KMS-11 (cell line): Measurements from ENCODE around the gene SOX18.

ENCODE experiments used
- H2AFZ ChIP-seq: fragments of 200-600 bp; sonication (generic); 2 replicates; pipeline ENCODE4 v1.6.1; 2016; ENCODE audit warnings: antibody characterized with exemption, mixed run types, low read depth
- H3K27ac ChIP-seq: fragments of 200-600 bp; sonication (generic); 2 replicates; pipeline ENCODE4 v1.6.1; 2016; ENCODE audit warnings: mild to moderate bottlenecking, mixed run types
- H3K27me3 ChIP-seq: fragments of 200-600 bp; sonication (generic); 2 replicates; pipeline ENCODE4 v1.6.1; 2017; ENCODE audit warnings: mild to moderate bottlenecking, low read depth, mixed run types, moderate library complexity; ENCODE audit not compliant: insufficient read depth
- H3K36me3 ChIP-seq: fragments of 200-600 bp; sonication (generic); 2 replicates; pipeline ENCODE4 v1.6.1; 2017; ENCODE audit warnings: mild to moderate bottlenecking, mixed run types; ENCODE audit not compliant: insufficient read depth
- H3K4me1 ChIP-seq: fragments of 200-600 bp; sonication (generic); 2 replicates; pipeline ENCODE4 v1.6.1; 2016; ENCODE audit warnings: mild to moderate bottlenecking, low read depth, mixed run types; ENCODE audit not compliant: poor library complexity, severe bottlenecking
- H3K4me2 ChIP-seq: fragments of 200-600 bp; sonication (generic); 2 replicates; pipeline ENCODE4 v1.7.0; 2016; ENCODE audit warnings: mild to moderate bottlenecking, mixed run types
- H3K4me3 ChIP-seq: fragments of 200-600 bp; sonication (generic); IDR thresholded peaks from 2 replicates; pipeline ENCODE4 v1.6.1; 2017; ENCODE audit warnings: low read depth, low read length, mixed read lengths; ENCODE audit not compliant: insufficient read depth
- H3K79me2 ChIP-seq: fragments of 200-600 bp; sonication (generic); 2 replicates; pipeline ENCODE4 v1.6.1; 2016; ENCODE audit warnings: low read depth, mixed run types; ENCODE audit not compliant: insufficient read depth
- H3K9ac ChIP-seq: fragments of 200-600 bp; sonication (generic); 2 replicates; pipeline ENCODE4 v1.6.1; 2016; ENCODE audit warnings: mild to moderate bottlenecking, mixed run types
- H4K20me1 ChIP-seq: fragments of 200-600 bp; sonication (generic); 2 replicates; pipeline ENCODE4 v1.6.1; 2016; ENCODE audit warnings: mild to moderate bottlenecking, mixed run types; ENCODE audit not compliant: insufficient read depth
- TF ChIP-seq, protein P1 (sequence below): fragments of 200-600 bp; sonication (generic); conservative IDR thresholded peaks from 2 replicates; pipeline ENCODE4 v1.6.1; 2017; ENCODE audit warnings: low read depth, mild to moderate bottlenecking, antibody characterized with exemption, low read length, moderate library complexity, mixed read lengths

Gene SOX18

DNA sequence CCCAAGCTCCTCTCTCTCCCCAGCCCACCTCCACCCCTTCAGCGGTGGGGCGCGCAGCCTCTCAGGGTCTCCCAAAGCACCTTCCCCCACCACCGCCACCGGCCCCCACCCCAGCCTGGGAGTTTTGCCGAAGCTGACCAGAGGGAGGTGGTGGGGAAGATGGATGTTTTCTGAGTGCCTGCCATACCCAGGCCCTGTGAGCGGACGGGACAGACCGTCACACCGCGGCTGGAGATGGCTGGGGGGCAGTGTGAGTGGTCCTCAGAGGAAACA is 7.7 kb downstream of the SOX18 start:
- H4K20me1 ChIP-seq = no peaks in the 10 kb centered on the region
- H3K4me3 ChIP-seq = no peak overlapping the region
- peaks cover 85% of the 10 kb centered on the region for H3K27me3 ChIP-seq
- peaks cover 20% of the 10 kb centered on the region for H3K4me1 ChIP-seq
- H3K79me2 ChIP-seq = no peaks in the 10 kb centered on the region
- no peak overlapping the region for H3K27ac ChIP-seq
- H3K36me3 ChIP-seq = no peaks in the 10 kb centered on the region
- no peak overlapping the region for H2AFZ ChIP-seq
- peak overlapping the region; percentile 68; the same call in 1 of the 2 replicates for H3K4me2 ChIP-seq
- H3K9ac ChIP-seq = no peak overlapping the region
- TF ChIP-seq, protein P1, sequence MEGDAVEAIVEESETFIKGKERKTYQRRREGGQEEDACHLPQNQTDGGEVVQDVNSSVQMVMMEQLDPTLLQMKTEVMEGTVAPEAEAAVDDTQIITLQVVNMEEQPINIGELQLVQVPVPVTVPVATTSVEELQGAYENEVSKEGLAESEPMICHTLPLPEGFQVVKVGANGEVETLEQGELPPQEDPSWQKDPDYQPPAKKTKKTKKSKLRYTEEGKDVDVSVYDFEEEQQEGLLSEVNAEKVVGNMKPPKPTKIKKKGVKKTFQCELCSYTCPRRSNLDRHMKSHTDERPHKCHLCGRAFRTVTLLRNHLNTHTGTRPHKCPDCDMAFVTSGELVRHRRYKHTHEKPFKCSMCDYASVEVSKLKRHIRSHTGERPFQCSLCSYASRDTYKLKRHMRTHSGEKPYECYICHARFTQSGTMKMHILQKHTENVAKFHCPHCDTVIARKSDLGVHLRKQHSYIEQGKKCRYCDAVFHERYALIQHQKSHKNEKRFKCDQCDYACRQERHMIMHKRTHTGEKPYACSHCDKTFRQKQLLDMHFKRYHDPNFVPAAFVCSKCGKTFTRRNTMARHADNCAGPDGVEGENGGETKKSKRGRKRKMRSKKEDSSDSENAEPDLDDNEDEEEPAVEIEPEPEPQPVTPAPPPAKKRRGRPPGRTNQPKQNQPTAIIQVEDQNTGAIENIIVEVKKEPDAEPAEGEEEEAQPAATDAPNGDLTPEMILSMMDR = no peak

DNA sequence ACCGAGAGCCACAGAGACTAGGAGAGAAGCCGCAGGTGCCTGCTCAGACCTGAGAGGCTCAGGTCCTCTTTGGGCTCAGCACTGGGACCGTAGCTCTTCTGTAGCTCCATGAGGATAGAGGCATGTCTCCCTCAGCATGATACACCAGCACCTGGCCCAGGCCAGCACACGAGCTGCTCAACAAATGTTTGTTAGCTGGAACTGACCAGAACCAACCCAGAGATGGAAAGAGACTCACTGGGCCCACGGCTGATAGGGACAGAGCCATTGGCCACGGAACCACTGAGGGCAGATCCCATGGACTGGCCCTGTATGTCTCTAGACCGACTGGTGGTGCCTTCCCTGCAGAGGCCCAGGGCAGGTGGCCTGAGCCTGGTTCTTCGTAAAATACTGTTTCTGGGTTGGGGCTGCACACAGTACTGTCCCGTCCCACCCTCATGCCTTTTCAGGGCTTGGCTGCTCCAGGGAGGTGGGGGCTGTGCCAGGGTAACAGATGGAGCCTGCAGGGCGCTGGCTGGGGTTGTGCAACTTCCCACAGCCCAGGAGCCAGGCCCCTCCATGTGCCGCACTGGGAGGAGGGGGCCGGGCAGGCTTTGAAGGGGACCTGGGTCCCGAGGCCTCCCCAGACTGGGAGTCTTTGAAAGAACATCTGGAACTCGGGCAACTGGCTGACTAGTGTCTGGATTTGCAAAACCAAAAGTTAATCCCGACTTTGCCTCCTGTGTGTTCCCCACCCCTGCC is 8.2 kb downstream of the SOX18 start:
- no peak overlapping the region for H3K27ac ChIP-seq
- no peak overlapping the region for H3K4me3 ChIP-seq
- H3K79me2 ChIP-seq = no peaks in the 10 kb centered on the region
- no peaks in the 10 kb centered on the region for H4K20me1 ChIP-seq
- no peak overlapping the region for H2AFZ ChIP-seq
- TF ChIP-seq, protein P1 = no peak
- H3K36me3 ChIP-seq = no peaks in the 10 kb centered on the region
- H3K4me1 ChIP-seq = peaks cover 24% of the 10 kb centered on the region
- H3K4me2 ChIP-seq = no peak overlapping the region
- no peak overlapping the region for H3K9ac ChIP-seq
- peaks cover 83% of the 10 kb centered on the region for H3K27me3 ChIP-seq

DNA sequence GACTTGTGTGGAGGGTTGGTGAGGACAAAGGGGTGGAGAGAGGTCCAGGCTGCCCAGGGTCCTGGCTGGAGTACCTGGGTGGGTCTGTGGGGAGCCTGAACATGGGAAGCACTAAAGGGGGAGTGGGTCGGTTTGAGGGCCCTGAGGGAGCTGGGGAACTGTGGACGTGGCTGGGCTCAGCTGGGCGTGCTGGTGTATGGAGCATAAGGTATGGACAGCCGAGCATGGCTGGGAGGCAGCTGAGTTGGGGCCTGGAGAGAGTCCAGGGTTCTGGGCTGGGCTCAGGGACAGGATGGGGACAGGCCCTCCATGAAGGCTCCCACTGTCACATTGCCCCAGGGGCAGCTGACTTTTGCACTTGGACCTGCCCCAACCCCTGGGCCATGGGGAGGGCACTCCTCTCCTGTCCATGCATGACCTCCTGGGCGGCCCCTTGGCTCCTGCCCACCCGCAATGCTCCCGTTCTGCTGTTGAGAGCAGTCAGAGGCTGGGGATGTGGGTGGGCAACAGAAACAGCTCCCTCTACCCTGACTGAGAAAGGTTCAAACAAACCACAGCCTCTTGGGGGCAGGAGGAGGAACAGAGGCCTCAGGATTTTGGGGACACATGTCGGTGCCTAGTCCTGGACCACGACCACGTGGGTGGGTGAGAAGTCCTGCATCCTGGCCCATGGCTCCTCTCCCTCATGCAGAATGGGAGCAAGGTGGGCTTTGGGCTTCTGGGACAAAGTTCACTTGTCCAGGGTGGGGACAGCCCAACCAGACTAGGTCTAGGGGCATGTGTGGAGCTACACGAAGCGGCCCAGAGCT is 9.0 kb downstream of the SOX18 start:
- Histone ChIP-seq H2AFZ (no peak overlapping the region), H3K36me3 (no peaks in the 10 kb centered on the region), H3K4me2 (no peak overlapping the region), H3K79me2 (no peaks in the 10 kb centered on the region), H4K20me1 (no peaks in the 10 kb centered on the region), H3K4me3 (no peak overlapping the region), H3K27me3 (peaks cover 76% of the 10 kb centered on the region), H3K9ac (no peak overlapping the region), H3K4me1 (peaks cover 24% of the 10 kb centered on the region), H3K27ac (no peak overlapping the region)
- TF ChIP-seq, protein P1 = no peak

DNA sequence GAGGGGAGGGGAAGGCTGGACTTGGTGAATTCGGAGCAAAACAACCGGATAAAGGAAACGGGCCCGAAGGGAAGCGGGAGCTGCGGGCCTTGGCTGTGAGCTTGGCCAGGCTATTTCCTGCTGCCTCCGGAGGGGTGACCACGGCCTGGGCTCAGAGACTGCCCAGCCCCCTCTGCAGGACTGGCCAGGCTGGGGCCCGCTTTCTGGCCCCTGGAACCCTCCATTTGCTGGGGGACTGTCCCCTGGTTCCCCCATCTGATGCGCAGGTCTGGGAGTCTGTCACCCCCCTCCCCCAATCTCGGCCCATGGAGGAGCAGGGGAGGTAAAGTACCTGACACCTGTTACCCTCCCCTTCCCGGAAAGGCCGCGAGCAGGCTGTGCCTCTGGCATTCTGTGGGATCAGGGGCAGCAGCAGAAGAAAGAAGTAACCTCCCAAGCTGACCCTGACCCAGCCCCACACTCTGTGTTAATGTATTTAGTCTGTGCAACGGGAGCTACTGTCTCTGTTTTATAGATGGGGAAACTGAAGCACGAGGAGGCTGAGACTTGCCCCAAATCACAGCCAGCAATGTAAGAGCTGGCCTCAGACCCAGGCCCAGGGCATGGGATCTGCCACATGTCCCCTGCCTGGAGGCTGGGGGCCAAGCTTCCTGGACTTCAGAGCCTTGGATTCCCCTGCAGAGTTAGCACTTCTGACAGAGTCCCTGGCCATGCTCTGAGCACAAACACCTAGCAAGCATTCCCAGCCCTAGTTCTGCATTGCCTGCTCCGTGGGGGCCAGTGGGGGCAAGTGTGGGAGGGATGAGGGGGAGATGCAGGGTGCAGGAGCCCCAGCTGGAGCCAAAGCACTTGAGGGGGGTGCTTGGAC is 9.9 kb downstream of the SOX18 start:
- Histone ChIP-seq H3K79me2 (no peaks in the 10 kb centered on the region), H3K4me1 (peaks cover 24% of the 10 kb centered on the region), H3K27me3 (peaks cover 67% of the 10 kb centered on the region), H2AFZ (peak overlapping the region; percentile 98), H3K27ac (no peak overlapping the region), H3K9ac (no peak overlapping the region), H3K4me2 (peak overlapping the region; percentile 92), H3K4me3 (no peak overlapping the region), H3K36me3 (no peaks in the 10 kb centered on the region), H4K20me1 (no peaks in the 10 kb centered on the region)
- TF ChIP-seq, protein P1 = no peak
